ENCODE data around the gene ZNHIT1. TPM values are rescaled to one million over a fixed set of nuclear protein-coding genes. Genes with fewer than 3 reads are reported as not detected.
"Not testable (repeated sequence)": the region's sequence is repeated elsewhere in the genome, so short reads cannot be mapped to it uniquely, and the experiment has no call there.

ZNHIT1 gene
- total RNA-seq, 1 donor from 2014 or later, result 57.2 TPM

GRCh38 chr7:101244375-101245146 is 26.6 kb downstream of the ZNHIT1 start, which contains the start of gene FIS1:
FIS1 (minus strand) TSS chr7:101245081; CDS start chr7:101245004, 77 bp downstream.
- Mint-ChIP-seq H3K36me3 (ENCODE audit: low read depth) (peaks cover 5% of the 10 kb centered on the region), H3K4me1 (ENCODE audit: low read depth) (peaks cover 17% of the 10 kb centered on the region), H3K4me3 (ENCODE audit: unreplicated experiment) (peak within 1 kb of the TSS; percentile 98), H3K27ac (ENCODE audit: unreplicated experiment) (peak within 1 kb of the TSS; percentile 97), H3K27me3 (ENCODE audit: low read depth) (no peaks in the 10 kb centered on the region), H3K9me3 (ENCODE audit: low read depth) (no peaks in the 10 kb centered on the region)
- peak; percentile 98 for DNase-seq (ENCODE audit: low spot score)
- TF ChIP-seq CTCF (IDR thresholded peaks at IDR 0.05), result peak; percentile 99

GRCh38 chr7:101245147-101245668 is 27.2 kb downstream of the ZNHIT1 start:
- H3K27ac Mint-ChIP-seq (ENCODE audit: unreplicated experiment), result peak overlapping the region; percentile 97
- H3K9me3 Mint-ChIP-seq (ENCODE audit: low read depth), result no peaks in the 10 kb centered on the region

DNA sequence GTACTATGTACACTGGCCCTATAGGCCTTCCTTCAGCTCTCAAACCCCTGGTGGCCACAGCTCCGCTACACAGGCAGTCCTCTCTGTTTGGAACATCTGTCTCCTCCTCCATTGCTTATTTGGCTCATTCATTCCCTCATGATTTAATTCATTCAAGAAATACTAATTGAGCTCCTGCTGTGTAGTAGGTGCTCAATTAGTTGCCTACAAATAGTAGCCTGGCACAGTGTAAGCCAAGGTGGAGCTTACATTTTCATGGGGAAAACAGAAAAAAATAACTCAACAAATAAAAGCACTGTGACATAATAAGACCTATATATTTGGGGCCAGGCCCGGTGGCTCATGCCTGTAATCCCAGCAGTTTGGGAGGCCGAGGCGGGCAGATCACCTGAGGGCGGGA is 30.3 kb downstream of the ZNHIT1 start:
- Mint-ChIP-seq H3K4me1 (ENCODE audit: low read depth) (peaks cover 40% of the 10 kb centered on the region), H3K27ac (ENCODE audit: unreplicated experiment) (no peak overlapping the region), H3K27me3 (ENCODE audit: low read depth) (no peaks in the 10 kb centered on the region), H3K4me3 (ENCODE audit: unreplicated experiment) (no peak overlapping the region), H3K36me3 (ENCODE audit: low read depth) (peaks cover 5% of the 10 kb centered on the region), H3K9me3 (ENCODE audit: low read depth) (no peaks in the 10 kb centered on the region)
- no peak for DNase-seq (ENCODE audit: low spot score)
- no peak for TF ChIP-seq CTCF (IDR thresholded peaks at IDR 0.05)

More at GRCh38 chr7:101245147-101245668, 27.2 kb downstream of the ZNHIT1 start:
- TF ChIP-seq CTCF (IDR thresholded peaks at IDR 0.05), result no peak
- peaks cover 20% of the 10 kb centered on the region for H3K4me1 Mint-ChIP-seq (ENCODE audit: low read depth)
- DNase-seq (ENCODE audit: low spot score), result no peak
- peak overlapping the region; percentile 98 for H3K4me3 Mint-ChIP-seq (ENCODE audit: unreplicated experiment)
- H3K27me3 Mint-ChIP-seq (ENCODE audit: low read depth), result no peaks in the 10 kb centered on the region
- peaks cover 3% of the 10 kb centered on the region for H3K36me3 Mint-ChIP-seq (ENCODE audit: low read depth)

GRCh38 chr7:101250324-101250723 is 32.4 kb downstream of the ZNHIT1 start:
- no peaks in the 10 kb centered on the region for H3K27me3 Mint-ChIP-seq (ENCODE audit: low read depth)
- DNase-seq (ENCODE audit: low spot score), result no peak
- H3K4me1 Mint-ChIP-seq (ENCODE audit: low read depth), result peaks cover 30% of the 10 kb centered on the region
- H3K9me3 Mint-ChIP-seq (ENCODE audit: low read depth), result no peaks in the 10 kb centered on the region
- no peak for TF ChIP-seq CTCF (IDR thresholded peaks at IDR 0.05)
- peaks cover 5% of the 10 kb centered on the region for H3K36me3 Mint-ChIP-seq (ENCODE audit: low read depth)
- H3K4me3 Mint-ChIP-seq (ENCODE audit: unreplicated experiment), result peak overlapping the region; percentile 100
- no peak overlapping the region for H3K27ac Mint-ChIP-seq (ENCODE audit: unreplicated experiment)

GRCh38 chr7:101251871-101252659 is 34.1 kb downstream of the ZNHIT1 start:
- H3K9me3 Mint-ChIP-seq (ENCODE audit: low read depth), result no peaks in the 10 kb centered on the region
- peak overlapping the region; percentile 99 for H3K27ac Mint-ChIP-seq (ENCODE audit: unreplicated experiment)
- H3K4me1 Mint-ChIP-seq (ENCODE audit: low read depth), result peaks cover 24% of the 10 kb centered on the region
- peaks cover 5% of the 10 kb centered on the region for H3K36me3 Mint-ChIP-seq (ENCODE audit: low read depth)
- H3K4me3 Mint-ChIP-seq (ENCODE audit: unreplicated experiment), result peak overlapping the region; percentile 100
- no peaks in the 10 kb centered on the region for H3K27me3 Mint-ChIP-seq (ENCODE audit: low read depth)
- peak; percentile 99 for DNase-seq (ENCODE audit: low spot score)
- peak; percentile 3 for TF ChIP-seq CTCF (IDR thresholded peaks at IDR 0.05)

DNA sequence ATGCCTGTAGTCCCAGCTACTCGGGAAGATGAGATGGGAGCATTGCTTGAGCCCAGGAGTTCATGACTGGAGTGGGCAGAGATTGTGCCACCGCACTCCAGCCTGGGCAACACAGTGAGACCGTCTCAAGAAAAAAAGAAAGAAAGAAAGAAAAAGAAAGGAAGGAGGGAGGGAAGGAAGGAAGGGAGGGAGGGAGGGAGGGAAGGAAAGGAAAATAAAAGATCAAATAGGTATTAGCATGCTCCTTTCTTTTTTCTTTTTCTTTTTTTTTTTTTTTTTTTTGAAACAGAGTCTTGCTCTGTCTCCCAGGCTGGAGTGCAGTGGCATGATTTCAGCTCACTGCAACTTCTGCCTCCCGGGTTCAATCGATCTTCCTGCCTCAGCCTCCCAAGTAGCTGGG is 35.2 kb downstream of the ZNHIT1 start:
- H3K9me3 Mint-ChIP-seq (ENCODE audit: low read depth); H3K27ac Mint-ChIP-seq (ENCODE audit: unreplicated experiment); DNase-seq (ENCODE audit: low spot score); H3K27me3 Mint-ChIP-seq (ENCODE audit: low read depth); H3K36me3 Mint-ChIP-seq (ENCODE audit: low read depth): not testable (repeated sequence)
- H3K4me1 Mint-ChIP-seq (ENCODE audit: low read depth), result peaks cover 24% of the 10 kb centered on the region
- H3K4me3 Mint-ChIP-seq (ENCODE audit: unreplicated experiment), result peak overlapping the region; percentile 100
